ENCODE data around the gene KNG1. TPM values are rescaled to one million over a fixed set of nuclear protein-coding genes. Genes with fewer than 3 reads are reported as not detected.
"Not testable (repeated sequence)": the region's sequence is repeated elsewhere in the genome, so short reads cannot be mapped to it uniquely, and the experiment has no call there.

KNG1 gene
- total RNA-seq, result not detected

DNA sequence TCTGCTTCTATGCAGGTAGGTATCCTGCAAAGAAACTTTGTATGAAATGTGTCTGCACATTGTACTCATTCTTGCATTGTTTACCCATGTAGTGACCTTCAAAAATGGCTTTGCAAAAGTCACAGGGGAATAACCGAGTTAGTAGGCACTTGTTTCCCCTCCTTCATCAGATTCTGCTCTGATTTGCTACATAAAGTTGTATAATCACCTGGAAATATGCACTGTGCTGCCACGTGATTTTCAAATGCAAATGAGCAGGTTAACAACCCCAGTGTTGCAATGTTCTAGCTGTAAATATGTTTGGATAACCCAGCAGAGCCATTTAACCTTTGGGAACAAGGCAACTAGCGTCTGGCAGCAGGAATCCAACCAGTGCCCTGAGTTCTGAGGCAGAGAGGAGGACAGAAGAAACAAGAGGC, at the start of gene KNG1:
KNG1 (plus strand) TSS at position 321 of the 419 bp plus-strand sequence. CDS start 184 bp downstream, outside the sequence.
- no peak for DNase-seq (ENCODE audit: low spot score)

DNA sequence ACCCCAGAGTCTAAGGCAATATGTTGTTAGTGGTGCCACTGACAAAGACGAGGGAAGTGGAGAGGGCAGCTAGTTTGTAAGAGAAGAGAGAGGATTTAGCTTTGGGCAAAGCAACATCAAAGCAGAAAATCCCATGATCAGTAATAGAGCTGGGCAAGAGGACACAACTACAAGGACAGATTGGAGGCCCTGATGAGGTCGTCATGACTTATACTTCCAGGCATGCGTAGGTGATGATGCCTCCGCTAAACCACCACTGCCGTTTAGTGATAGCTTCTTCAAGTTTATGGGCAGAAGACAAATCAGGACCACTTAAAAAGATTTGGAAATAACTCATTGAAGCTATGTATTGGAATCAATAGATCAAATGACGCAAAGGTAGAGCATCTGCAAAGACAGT, 48.7 kb upstream of the KNG1 start:
- no peak for DNase-seq (ENCODE audit: low spot score)

DNA sequence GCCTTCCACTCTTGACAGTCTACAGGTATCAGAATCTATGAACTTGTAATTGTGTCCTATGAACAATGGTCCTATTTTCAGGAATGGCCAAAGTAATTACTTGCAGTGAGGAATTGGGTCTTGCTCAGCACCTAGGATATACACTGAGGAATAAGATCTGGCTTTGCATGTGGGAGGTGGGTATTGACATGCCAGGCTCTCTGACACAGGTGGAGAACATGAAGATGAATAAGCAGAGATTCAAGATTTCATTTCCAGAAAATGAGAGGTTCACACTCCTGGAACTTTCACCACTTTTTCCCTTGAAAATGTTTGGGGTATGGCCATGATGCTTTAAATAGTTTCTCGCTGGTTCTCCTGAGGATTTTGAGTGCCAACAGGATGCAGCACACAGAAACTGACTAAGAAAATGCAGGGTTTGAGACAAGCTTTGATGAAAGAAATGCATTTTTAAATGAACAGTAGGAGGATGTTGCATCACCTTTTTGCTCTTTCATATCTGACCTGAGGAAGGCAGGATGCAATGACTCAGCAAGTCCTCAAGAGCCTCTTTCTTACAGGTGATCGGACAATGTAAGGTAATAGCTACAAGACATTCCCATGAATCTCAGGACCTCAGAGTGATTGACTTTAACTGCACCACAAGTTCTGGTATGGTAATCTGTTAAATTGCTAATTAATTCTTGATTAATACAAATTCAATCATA, 47.6 kb upstream of the KNG1 start:
- DNase-seq (ENCODE audit: low spot score), result no peak

DNA sequence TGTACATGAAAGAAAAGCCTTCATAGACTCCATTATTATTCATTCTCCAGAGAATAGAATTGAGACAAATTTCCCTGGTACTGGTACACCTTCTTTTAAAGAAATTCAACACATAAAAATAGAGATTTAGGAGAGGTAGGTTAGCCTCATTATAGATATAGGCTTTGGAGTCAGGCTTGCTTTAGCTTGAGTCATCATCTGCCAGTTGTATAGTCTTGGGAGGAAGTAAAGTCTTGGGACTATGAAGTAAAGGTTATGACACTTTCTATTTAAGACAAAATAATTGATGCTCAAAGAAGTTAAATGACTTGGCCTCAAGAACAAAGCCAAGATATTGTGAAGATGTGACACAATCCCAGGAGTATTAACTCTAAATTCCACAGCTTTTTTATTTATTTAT, 47.0 kb upstream of the KNG1 start:
- DNase-seq (ENCODE audit: low spot score), result no peak

DNA sequence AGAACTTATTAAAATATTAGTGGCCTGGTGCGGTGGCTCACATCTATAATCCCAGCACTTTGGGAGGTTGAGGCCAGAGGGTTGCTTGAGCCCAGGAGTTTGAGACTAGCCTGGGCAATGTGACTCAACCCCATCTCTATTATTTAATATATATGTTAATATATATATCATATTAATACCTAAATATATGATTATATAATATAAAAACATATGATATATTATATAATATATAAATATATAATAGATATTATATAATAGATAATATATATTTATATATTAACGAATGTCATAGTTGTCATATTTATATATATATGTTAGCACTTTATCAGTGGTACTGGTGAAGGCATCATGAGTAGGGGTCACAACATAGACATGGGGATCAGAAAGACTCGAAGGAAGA, 46.1 kb upstream of the KNG1 start:
- no peak for DNase-seq (ENCODE audit: low spot score)

DNA sequence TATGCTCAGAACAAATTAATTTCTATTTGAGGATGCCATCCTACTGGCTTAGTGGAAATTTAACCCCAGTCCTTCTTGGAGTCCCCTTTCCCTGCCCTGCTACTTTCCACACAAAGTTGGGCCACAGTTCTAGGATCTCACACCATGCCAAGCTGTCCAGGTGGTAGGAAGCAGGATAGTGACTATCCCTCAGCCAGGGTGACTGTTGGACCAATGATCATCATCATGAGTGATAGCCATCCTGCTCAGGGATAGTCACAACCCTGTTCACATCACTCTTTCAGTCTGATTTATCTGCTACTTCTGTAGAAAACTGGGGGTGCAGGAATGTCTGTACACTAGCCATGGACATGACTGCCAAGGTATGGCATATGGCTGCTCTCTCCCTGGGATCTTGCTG, 38.6 kb upstream of the KNG1 start:
- DNase-seq (ENCODE audit: low spot score), result no peak

DNA sequence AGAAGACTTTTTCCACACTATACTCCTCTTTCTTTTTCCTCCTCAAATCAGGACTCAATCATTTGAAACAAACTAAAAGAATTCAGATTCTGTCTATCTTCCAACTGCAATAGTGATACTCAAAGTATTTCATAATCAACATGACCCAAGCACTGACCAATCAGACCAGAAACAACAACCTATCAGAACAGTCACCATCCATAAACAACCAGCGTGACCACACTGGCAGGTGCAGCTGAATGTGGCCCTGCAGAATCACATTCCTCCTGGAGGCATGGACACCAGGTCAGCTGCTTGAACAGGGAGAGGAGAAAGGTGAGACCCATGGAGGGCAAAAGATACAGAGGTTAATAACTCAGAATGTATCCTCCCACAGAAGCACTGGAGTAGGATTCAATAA, 38.0 kb upstream of the KNG1 start:
- no peak for DNase-seq (ENCODE audit: low spot score)

DNA sequence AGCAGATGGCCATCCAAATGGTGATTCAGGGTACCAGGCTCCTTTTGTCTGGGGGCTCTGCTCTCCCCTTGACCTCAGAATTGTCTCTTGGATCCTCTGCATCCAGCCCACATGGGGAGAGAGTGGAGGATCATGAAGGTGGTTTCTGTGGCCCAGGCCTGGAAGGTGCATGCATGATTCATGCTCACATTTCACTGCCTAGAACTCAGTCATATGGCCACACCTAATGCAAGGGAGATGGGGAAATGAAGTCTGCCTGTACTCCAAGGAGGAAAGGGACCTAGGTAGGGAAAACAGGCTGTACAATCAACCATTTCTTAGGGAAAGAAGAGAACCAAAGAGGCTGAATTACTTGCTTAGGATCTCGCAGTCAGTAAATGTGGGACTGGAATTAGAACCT, 36.3 kb upstream of the KNG1 start:
- DNase-seq (ENCODE audit: low spot score), result no peak

DNA sequence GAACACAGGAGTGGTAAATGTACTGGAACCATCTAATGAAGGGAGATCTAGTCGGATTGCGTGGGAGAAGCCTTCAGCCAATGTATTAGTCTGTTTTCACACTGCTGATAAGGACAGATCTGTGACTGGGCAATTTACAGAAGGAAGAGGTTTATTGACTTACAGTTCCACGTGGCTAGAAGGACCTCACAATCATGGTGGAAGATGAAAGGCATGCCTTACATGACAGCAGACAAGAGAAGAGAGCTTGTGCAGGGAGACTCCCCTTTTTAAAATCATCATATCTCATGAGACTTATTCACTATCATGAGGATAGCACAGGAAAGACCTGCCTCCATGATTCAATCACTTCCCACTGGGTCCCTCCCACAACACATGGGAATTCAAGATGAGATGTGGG, 34.3 kb upstream of the KNG1 start:
- no peak for DNase-seq (ENCODE audit: low spot score)

DNA sequence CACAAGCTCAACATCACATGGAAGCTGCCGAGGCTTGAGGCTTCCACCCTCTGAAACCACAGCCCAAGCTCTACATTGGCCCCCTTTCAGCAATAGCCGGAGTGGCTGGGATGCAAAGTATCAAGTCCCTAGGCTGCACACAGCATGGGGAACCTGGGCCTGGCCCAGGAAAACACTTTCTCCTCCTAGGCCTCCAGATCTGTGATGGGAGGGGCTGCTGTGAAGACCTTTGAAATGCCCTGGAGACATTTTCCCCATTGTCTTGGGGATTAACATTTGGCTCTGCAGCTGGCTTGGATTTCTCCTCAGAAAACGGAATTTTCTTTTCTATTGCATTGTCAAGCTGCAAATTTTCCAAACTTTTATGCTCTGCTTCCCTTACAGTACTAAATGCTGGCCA, 33.2 kb upstream of the KNG1 start:
- no peak for DNase-seq (ENCODE audit: low spot score)

DNA sequence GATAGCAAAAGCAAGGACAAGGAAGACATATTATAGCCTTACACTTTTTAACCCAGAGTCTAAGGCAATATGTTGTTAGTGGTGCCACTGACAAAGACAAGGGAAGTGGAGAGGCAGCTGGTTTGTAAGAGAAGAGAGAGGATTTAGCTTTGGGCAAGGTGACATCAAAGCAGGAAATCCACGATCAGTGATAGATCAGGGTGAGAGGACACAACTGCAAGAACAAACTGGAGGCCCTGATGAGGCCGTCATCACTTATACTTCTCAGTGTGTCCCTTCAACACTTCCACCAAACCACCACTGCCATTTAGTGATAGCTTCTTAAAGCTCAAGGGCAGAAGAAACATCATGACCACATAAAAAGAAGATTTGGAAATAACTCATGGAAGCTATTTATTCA, 30.7 kb upstream of the KNG1 start:
- not testable (repeated sequence) for DNase-seq (ENCODE audit: low spot score)

DNA sequence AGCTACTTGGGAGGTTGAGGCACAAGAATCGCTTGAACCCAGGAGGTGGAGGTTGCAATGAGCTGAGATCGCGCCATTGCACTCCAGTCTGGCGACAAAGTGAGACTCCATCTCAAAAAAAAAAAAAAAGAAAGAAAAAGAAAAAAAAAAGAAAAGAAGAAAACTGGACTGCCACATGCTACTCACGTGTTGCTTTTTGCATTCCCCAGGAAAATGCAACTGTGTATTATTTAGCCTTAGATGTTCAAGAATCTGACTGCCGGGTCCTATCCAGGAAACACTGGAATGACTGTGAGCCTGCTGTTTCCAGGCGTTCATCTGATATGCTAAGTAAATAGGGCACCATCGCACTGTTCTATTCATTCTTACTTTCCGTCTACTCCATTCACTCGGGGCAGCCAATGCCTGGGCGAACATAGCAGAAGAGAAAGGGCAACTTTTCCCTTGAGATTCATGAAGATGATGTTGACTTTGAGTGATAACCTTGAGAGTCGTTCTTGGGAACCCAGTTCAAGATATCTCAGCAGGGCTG, 30.0 kb upstream of the KNG1 start:
- no peak for DNase-seq (ENCODE audit: low spot score)

DNA sequence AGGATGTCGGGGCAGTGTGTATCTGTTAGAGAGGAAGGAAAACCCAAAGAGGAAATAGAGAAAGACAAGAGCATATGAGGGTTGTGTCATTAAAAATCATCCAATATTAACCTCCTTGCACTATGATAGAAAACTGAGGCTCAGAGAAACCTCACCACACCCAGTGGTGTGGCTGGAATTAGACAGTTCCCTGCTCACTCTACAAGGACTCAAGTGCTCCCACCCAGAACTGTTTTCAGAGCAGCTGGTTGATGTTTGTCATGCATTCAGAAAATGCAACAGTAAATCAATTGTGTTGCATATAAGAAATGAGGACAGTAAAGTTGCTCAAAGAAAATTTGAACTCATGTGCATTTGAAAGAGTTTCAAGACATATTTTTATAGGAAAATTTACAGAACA, 26.9 kb upstream of the KNG1 start:
- DNase-seq (ENCODE audit: low spot score), result not testable (repeated sequence)

DNA sequence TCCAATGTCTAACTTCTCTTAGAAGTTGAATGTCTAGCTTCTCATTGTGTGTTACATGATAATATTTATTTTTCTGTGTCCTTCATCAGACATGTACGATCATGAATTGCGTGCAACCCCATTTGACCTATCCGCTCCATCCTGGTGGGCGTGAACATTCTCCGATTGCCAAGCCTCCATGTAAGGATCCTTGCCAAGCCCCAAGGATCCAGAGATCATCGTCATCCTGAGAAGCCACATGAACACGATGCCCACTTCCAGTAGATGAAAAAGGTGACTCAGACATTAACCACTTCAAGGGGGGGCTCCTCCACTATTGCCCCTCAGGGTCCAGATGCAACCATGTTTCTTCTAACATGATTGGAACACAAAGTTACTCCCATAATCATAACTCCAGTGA, 25.5 kb upstream of the KNG1 start:
- DNase-seq (ENCODE audit: low spot score), result no peak

DNA sequence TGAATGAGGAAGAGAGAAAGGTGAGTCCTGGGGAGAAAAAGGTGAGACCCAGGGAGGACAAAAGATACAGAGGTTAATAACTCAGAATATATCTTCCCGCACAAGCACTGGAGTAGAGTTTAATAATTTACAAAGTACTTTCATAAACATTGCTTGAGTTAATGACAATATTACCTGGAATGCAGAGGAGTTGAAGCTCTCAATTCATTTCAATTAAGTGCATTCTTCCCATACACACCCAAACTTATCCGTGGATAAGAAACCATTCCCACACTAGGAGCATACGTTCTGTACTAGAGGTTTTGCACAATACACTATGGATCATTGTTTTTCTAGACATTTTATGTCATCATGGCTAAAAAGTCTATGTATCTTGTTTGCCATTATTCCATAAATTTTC, 23.3 kb upstream of the KNG1 start:
- DNase-seq (ENCODE audit: low spot score), result no peak

DNA sequence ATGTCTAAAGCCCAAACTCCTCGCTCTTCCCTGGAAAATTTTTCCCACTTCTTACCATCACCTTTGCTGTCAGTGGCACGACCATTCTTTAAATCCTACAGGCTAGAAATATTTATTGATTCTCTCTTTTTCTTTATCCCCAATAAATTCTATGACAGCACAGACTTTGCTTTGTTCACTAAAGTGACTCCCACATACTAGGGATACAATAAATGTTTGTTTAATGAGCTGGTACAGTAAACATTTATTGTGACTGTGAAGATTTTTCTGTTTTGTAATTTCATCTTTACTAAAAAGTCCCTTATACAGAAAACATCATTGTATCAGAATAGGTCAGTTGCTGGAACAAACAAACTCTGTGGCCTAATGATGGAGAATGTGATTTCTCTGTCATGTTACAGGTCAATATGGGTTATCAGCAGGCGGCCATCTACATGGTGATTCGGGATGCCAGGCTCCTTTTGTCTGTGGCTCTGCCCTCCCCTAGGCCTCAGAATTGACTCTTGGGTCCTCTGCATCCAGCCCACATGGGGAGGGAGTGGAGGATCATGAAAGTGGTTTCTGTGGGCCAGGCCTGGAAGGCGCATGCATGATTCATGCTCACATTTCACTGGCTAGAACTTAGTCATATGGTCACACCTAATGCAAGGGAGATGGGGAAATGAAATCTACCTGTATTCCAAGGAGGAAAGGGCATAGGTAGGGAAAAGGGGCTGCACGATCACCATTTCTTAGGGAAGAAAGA, 22.7 kb upstream of the KNG1 start:
- no peak for DNase-seq (ENCODE audit: low spot score)

DNA sequence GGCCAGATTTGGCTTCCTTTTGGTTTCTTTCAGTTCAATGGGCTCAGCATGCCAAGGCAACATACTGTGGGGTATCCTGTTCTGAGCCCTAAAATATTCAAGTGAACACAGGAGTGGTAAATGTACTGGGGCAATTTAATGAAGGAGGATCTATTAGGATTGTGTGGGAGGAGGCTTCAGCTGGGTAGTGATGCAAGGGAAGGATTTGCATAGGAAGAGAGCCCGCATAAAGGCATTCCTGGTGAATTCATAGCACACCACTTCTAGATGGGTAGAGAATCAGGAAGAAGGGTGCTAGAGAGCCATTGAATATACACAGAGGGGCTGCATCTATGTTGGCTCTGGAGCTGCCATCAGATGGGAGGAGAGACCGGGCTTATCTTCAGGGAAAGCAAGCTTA, 20.6 kb upstream of the KNG1 start:
- DNase-seq (ENCODE audit: low spot score), result no peak

DNA sequence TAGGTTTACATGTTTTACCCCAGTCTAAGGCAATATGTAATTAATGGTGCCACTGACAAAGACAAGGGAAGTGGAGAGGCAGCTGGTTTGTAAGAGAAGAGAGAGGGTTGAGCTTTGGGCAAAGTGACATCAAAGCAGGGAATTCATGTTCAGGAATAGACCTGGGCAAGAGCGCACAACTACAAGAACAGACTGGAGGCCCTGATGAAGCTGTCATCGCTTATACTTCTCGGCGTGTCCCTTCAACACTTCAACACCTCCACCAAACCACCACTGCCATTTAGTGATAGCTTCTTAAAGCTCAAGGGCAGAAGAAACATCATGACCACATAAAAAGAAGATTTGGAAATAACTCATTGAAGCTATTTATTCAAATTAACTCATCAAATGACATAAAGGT, 19.6 kb upstream of the KNG1 start:
- DNase-seq (ENCODE audit: low spot score), result no peak

DNA sequence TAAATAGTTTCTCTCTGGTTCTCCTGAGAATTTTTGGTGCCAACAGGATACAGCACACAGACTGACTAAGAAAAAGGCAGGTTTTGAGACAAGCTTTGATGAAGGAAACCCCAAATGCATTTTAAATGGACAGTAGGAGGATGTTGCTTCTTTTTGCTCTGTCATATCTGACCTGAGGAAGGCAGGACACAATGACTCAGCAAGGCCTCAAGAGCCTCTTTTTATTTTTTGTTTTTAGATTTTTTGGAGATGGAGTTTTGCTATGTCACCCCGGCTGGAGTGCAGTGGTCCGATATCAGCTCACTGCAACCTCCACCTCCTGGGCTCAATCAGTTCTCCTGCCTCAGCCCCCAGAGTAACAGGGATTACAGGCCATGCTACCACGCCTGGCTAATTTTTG, 16.9 kb upstream of the KNG1 start:
- no peak for DNase-seq (ENCODE audit: low spot score)

DNA sequence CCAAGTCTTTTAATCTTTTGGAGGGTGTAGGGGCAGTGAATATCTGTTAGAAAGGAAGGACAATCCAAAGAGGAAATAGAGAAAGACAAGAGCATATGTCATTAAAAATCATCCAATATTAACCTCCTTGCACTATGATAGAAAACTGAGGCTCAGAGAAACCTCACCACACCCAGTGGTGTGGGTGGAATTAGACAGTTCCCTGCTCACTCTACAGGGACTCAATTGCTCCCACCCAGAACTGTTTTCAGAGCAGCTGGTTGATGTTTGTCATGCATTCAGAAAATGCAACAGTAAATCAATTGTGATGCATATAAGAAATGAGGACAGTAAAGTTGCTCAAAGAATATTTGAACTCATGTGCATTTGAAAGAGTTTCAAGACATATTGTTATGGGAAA, 14.7 kb upstream of the KNG1 start:
- DNase-seq (ENCODE audit: low spot score), result not testable (repeated sequence)

DNA sequence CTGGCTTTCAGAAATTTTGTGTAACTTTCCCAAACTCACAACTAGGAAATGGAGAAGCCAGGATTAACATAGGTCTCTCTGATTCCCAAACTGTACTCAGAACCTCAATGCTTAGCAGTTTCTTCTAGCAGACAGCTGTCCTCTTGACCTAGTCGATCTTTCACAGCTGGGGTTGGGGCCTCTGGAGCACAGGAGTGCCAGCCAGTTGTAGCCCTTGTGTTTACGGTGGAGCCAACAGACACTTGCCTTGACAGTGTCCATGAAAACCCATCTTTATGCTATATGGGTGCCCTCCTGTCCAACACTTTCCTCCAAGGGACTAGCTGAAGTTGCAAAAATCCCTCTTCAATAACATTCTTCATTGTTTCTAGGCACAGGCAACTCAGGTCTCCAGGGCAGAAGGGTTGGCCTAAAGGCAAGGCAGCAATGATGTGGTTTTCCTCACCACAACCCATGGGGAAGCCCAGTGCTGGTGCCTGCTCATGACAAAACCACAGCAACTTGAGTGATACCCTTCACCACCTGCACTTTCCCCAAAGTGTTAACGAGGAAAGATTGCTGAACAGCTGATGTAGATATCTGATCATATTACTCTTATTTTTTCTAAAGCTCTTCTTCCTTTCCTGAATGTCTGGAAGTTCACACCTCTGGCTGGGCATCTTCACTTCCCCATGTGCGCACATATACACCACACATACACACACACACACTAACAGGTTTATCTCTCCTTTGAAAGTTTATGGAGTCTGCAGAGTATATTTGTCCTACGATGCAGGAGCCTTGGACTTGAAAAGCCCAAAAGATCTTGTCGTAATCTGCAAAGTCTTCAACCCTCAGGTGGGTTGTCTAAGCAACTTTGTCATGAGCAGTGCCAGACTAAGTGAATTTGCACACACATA, 11.0 kb upstream of the KNG1 start:
- no peak for DNase-seq (ENCODE audit: low spot score)

DNA sequence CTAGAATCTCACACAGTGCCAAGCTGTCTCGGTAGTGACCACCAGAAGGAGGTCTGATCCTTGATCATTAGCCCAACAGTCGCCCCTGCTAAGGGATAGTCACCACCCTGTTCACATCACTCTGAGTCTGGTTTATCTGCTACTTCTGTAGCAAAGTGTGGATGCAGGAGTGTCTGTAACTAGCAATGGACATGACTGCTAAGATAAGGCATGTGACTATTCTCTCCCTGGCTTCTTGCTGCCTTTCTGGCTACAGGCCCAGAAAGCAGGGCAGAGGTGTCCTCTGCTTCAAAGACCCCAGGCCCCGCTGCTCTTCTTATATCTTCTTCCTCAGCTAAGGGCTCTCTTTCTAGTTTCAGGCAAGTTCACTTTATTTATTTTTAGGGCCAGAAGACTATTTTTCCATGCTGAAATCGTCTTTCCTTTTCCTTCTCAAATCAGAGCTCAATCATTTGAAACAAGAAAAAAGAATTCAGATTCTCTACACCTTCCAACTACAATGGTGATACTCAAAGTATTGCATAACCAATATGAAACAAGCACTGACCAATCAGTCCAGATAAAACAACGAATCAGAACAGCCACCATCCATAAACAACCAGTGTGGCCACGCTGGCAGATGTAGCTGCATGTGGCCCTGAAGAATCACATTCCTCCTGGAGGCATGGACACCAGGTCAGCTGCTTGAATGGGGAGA, 8.0 kb upstream of the KNG1 start:
- no peak for DNase-seq (ENCODE audit: low spot score)

Data from ureter (tissue), 1 donor.